RWPE2 (cell line): ENCODE data around the gene GRM5.

Source experiments
- ATAC-seq: fragments of 200-7000 bp; cut with Tn5 transposase; 3 replicates; pipeline ENCODE4 v1.9.1; 2021; ENCODE audit warnings: low read depth
- DNase-seq: peaks from one replicate; pipeline ENCODE4 v3.0.0-alpha.2; 2020; ENCODE audit warnings: low spot score
- H3K27ac ChIP-seq: fragments of 450-650 bp; 2 replicates; pipeline ENCODE4 v1.5.1; 2017; ENCODE audit warnings: mild to moderate bottlenecking; ENCODE audit not compliant: poor library complexity, severe bottlenecking
- H3K27me3 ChIP-seq: fragments of 250-450 bp; sonication (Bioruptor Pico); 2 replicates; pipeline ENCODE4 v1.5.1; 2021; ENCODE audit warnings: mild to moderate bottlenecking, moderate library complexity; ENCODE audit not compliant: insufficient read depth, poor library complexity, severe bottlenecking
- H3K36me3 ChIP-seq: fragments of 250-450 bp; sonication (Bioruptor Pico); 2 replicates; pipeline ENCODE4 v1.5.1; 2020; ENCODE audit warnings: low read depth, mild to moderate bottlenecking, moderate library complexity
- H3K4me1 ChIP-seq: fragments of 250-450 bp; sonication (Bioruptor Pico); 2 replicates; pipeline ENCODE4 v1.5.1; 2021; ENCODE audit warnings: mild to moderate bottlenecking, moderate library complexity; ENCODE audit not compliant: insufficient read depth, poor library complexity, severe bottlenecking
- H3K4me3 ChIP-seq: fragments of 250-450 bp; sonication (Bioruptor Pico); 2 replicates; pipeline ENCODE4 v1.5.1; 2021; ENCODE audit warnings: mild to moderate bottlenecking, moderate library complexity; ENCODE audit not compliant: severe bottlenecking
- H3K9me3 ChIP-seq: fragments of 250-450 bp; sonication (Bioruptor Pico); 2 replicates; pipeline ENCODE4 v1.5.1; 2021; ENCODE audit warnings: mild to moderate bottlenecking, moderate library complexity; ENCODE audit not compliant: severe bottlenecking
- TF ChIP-seq, protein P1 (sequence below): fragments of 450-650 bp; IDR thresholded peaks from one replicate; pipeline ENCODE4 v1.5.1; 2017; ENCODE audit warnings: mild to moderate bottlenecking, moderate library complexity; ENCODE audit not compliant: poor library complexity, severe bottlenecking

The GRM5 gene

GRCh38 chr11:88529426-88529825 lies 536.4 kb downstream of the GRM5 start:
- Histone ChIP-seq H3K27ac (no peak overlapping the region), H3K4me3 (no peak overlapping the region), H3K36me3 (no peaks in the 10 kb centered on the region), H3K9me3 (no peaks in the 10 kb centered on the region), H3K27me3 (no peaks in the 10 kb centered on the region), H3K4me1 (no peaks in the 10 kb centered on the region)
- TF ChIP-seq, protein P1, sequence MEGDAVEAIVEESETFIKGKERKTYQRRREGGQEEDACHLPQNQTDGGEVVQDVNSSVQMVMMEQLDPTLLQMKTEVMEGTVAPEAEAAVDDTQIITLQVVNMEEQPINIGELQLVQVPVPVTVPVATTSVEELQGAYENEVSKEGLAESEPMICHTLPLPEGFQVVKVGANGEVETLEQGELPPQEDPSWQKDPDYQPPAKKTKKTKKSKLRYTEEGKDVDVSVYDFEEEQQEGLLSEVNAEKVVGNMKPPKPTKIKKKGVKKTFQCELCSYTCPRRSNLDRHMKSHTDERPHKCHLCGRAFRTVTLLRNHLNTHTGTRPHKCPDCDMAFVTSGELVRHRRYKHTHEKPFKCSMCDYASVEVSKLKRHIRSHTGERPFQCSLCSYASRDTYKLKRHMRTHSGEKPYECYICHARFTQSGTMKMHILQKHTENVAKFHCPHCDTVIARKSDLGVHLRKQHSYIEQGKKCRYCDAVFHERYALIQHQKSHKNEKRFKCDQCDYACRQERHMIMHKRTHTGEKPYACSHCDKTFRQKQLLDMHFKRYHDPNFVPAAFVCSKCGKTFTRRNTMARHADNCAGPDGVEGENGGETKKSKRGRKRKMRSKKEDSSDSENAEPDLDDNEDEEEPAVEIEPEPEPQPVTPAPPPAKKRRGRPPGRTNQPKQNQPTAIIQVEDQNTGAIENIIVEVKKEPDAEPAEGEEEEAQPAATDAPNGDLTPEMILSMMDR = no peak
- DNase-seq (no peak), ATAC-seq (no peak)

- Histone ChIP-seq H3K4me3 (no peak overlapping the region), H3K9me3 (no peaks in the 10 kb centered on the region), H3K36me3 (no peaks in the 10 kb centered on the region), H3K27me3 (no peaks in the 10 kb centered on the region), H3K27ac (peak overlapping the region; percentile 48), H3K4me1 (no peaks in the 10 kb centered on the region)
- no peak for DNase-seq
- TF ChIP-seq, protein P1 = no peak
- ATAC-seq = peak; percentile 48
Observed at GRCh38 chr11:88523386-88524071, 542.3 kb downstream of the GRM5 start.

GRCh38 chr11:88522624-88523385 lies 543.0 kb downstream of the GRM5 start:
- peaks cover 1% of the 10 kb centered on the region for H3K4me1 ChIP-seq
- DNase-seq (no peak), ATAC-seq (no peak)
- no peak overlapping the region for H3K4me3 ChIP-seq
- TF ChIP-seq, protein P1 = no peak
- no peaks in the 10 kb centered on the region for H3K36me3 ChIP-seq
- H3K27ac ChIP-seq = peak overlapping the region; percentile 48
- H3K9me3 ChIP-seq = no peaks in the 10 kb centered on the region
- no peaks in the 10 kb centered on the region for H3K27me3 ChIP-seq

GRCh38 chr11:88521799-88522201 lies 544.0 kb downstream of the GRM5 start:
- H3K36me3 ChIP-seq = no peaks in the 10 kb centered on the region
- no peak overlapping the region for H3K4me3 ChIP-seq
- H3K9me3 ChIP-seq = no peaks in the 10 kb centered on the region
- peaks cover 11% of the 10 kb centered on the region for H3K4me1 ChIP-seq
- ATAC-seq (no peak), DNase-seq (no peak)
- H3K27me3 ChIP-seq = no peaks in the 10 kb centered on the region
- no peak overlapping the region for H3K27ac ChIP-seq
- TF ChIP-seq, protein P1 = no peak

DNA sequence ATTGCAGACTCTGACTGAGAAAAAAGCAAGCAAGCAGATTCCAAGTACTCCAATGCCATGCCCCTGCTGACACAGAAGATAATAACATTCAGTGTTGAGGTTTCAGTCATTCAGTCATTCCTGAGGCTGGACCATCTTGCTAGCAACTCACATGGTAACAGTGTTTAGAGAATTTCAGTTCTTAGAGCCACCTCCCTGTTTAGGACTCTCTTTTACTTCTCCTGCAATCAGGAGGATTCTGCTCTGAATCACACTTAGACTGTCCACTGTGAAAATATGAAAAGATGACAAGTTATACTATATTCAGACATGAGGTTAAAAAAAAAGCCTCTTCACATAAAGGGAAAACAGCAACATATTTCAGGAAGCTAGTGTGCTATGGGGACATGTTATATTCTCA lies 544.4 kb downstream of the GRM5 start:
- no peak for ATAC-seq
- TF ChIP-seq, protein P1 = no peak

More for the DNA sequence above, 544.4 kb downstream of the GRM5 start:
- no peaks in the 10 kb centered on the region for H3K9me3 ChIP-seq
- peaks cover 11% of the 10 kb centered on the region for H3K4me1 ChIP-seq
- H3K27ac ChIP-seq = no peak overlapping the region
- no peaks in the 10 kb centered on the region for H3K36me3 ChIP-seq
- no peak for DNase-seq
- H3K4me3 ChIP-seq = no peak overlapping the region
- H3K27me3 ChIP-seq = no peaks in the 10 kb centered on the region
